Neural progenitor cell (in vitro differentiated cells): ENCODE measurements around the gene HTRA2. TPM values are rescaled to one million over a fixed set of nuclear protein-coding genes. Genes with fewer than 3 reads are reported as not detected.

Source experiments
- DNase-seq: peaks from one replicate; pipeline ENCODE4 v3.0.0-alpha.2; 2016; ENCODE audit warnings: low spot score
- H2AFZ ChIP-seq: fragments of 200-600 bp; sonication (generic); replicated peaks from 2 replicates; pipeline ENCODE4 v1.6.1; 2016; ENCODE audit warnings: antibody characterized with exemption
- H3F3A ChIP-seq: fragments of 200-600 bp; sonication (generic); 2 replicates; pipeline ENCODE4 v1.6.1; 2016; ENCODE audit warnings: antibody characterized with exemption, low read depth
- H3K27ac ChIP-seq: fragments of 200-600 bp; sonication (generic); 2 replicates; pipeline ENCODE4 v1.5.1; 2016; ENCODE audit warnings: mild to moderate bottlenecking
- H3K27me3 ChIP-seq: fragments of 200-600 bp; sonication (generic); 2 replicates; pipeline ENCODE4 v1.6.1; 2016; ENCODE audit warnings: mild to moderate bottlenecking, moderate library complexity
- H3K36me3 ChIP-seq: fragments of 200-600 bp; sonication (generic); 2 replicates; pipeline ENCODE4 v1.5.1; 2016
- H3K4me1 ChIP-seq: fragments of 200-600 bp; sonication (generic); 2 replicates; pipeline ENCODE4 v1.6.1; 2016; ENCODE audit warnings: mixed run types
- H3K4me2 ChIP-seq: fragments of 200-600 bp; sonication (generic); 2 replicates; pipeline ENCODE4 v1.6.1; 2016
- H3K4me3 ChIP-seq: fragments of 200-600 bp; sonication (generic); 2 replicates; pipeline ENCODE4 v1.5.1; 2016
- H3K79me2 ChIP-seq: fragments of 200-600 bp; sonication (generic); 2 replicates; pipeline ENCODE4 v1.6.1; 2016; ENCODE audit warnings: low read depth
- H3K9ac ChIP-seq: fragments of 200-600 bp; sonication (generic); 2 replicates; pipeline ENCODE4 v1.6.1; 2016
- H3K9me3 ChIP-seq: fragments of 200-600 bp; sonication (generic); 2 replicates; pipeline ENCODE4 v1.5.1; 2016; ENCODE audit warnings: low read depth
- H4K20me1 ChIP-seq: fragments of 200-600 bp; sonication (generic); 2 replicates; pipeline ENCODE4 v1.6.1; 2016; ENCODE audit warnings: low read depth
- H3K27ac Mint-ChIP-seq: 3 replicates; pipeline ENCODE4 v1.8.0; 2021; ENCODE audit warnings: mixed read lengths
- H3K27me3 Mint-ChIP-seq: 2 replicates; pipeline ENCODE4 v1.8.0; 2022; ENCODE audit warnings: low read depth, mild to moderate bottlenecking, inconsistent platforms, moderate library complexity, mixed read lengths; ENCODE audit not compliant: insufficient read depth
- H3K36me3 Mint-ChIP-seq: 3 replicates; pipeline ENCODE4 v1.8.0; 2021; ENCODE audit warnings: mixed read lengths
- H3K4me1 Mint-ChIP-seq: 3 replicates; pipeline ENCODE4 v1.8.0; 2021; ENCODE audit warnings: mixed read lengths
- H3K4me3 Mint-ChIP-seq: 3 replicates; pipeline ENCODE4 v1.8.0; 2021; ENCODE audit warnings: mild to moderate bottlenecking, moderate library complexity, mixed read lengths
- H3K9me3 Mint-ChIP-seq: 3 replicates; pipeline ENCODE4 v1.8.0; 2020; ENCODE audit warnings: mixed read lengths
- EZH2 ChIP-seq: fragments of 200-600 bp; sonication (generic); IDR thresholded peaks from 2 replicates; pipeline ENCODE4 v1.6.1; 2017; ENCODE audit warnings: antibody characterized with exemption, mild to moderate bottlenecking, moderate library complexity
- EZH2phosphoT487 ChIP-seq: fragments of 200-600 bp; sonication (generic); IDR thresholded peaks from 2 replicates; pipeline ENCODE4 v1.6.1; 2017; ENCODE audit warnings: antibody characterized with exemption
- total RNA-seq: library from RNA; depleted of rRNA; stranded (reverse); fragments of >200 nt; gene quantifications from 2 replicates; pipeline ENCODE4 v1.2.3, GENCODE V29; 2015; ENCODE audit warnings: low replicate concordance
- TF ChIP-seq, protein P1 (sequence below): fragments of 200-600 bp; sonication (generic); IDR thresholded peaks from 2 replicates; pipeline ENCODE4 v1.5.1; 2017; ENCODE audit warnings: antibody characterized with exemption, mild to moderate bottlenecking

The HTRA2 gene
- total RNA-seq, 1 donor from 2014 or later: 18.5 TPM

DNA sequence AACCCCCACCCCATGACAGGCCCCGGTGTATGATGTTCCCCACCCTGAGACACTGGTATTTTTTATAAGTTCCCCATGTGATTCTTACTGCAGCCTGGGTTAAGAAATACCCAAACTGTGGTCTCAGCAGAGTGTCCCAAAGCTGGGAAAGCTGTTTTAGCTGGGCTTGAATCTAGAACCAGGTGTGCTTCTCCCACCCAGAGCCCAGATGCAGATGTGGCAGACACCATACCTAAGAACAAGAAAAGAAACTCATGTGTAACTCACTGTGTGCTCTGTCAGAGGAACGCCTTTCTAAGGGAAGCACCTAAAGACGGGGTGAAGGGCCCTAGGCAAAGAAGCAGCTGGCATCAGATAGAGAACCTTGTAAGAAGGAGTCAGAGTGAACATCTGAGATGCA, 48.7 kb downstream of the HTRA2 start:
- Histone ChIP-seq H3K4me2 (no peak overlapping the region), H3K79me2 (no peaks in the 10 kb centered on the region), H3K4me3 (no peak overlapping the region), H3K36me3 (no peaks in the 10 kb centered on the region), H3K27ac (no peak overlapping the region), H3K9me3 (no peaks in the 10 kb centered on the region), H3K27me3 (no peaks in the 10 kb centered on the region), H3K4me1 (no peaks in the 10 kb centered on the region), H2AFZ (no peak overlapping the region), H3K9ac (no peak overlapping the region), H4K20me1 (no peaks in the 10 kb centered on the region), H3F3A (no peaks in the 10 kb centered on the region)
- Mint-ChIP-seq H3K27ac (no peak overlapping the region), H3K9me3 (no peaks in the 10 kb centered on the region), H3K27me3 (peaks cover 2% of the 10 kb centered on the region), H3K4me1 (peaks cover 10% of the 10 kb centered on the region), H3K36me3 (no peaks in the 10 kb centered on the region), H3K4me3 (no peak overlapping the region)
- no peak for DNase-seq
- TF ChIP-seq EZH2phosphoT487 (no peak), EZH2 (no peak)
- TF ChIP-seq, protein P1, sequence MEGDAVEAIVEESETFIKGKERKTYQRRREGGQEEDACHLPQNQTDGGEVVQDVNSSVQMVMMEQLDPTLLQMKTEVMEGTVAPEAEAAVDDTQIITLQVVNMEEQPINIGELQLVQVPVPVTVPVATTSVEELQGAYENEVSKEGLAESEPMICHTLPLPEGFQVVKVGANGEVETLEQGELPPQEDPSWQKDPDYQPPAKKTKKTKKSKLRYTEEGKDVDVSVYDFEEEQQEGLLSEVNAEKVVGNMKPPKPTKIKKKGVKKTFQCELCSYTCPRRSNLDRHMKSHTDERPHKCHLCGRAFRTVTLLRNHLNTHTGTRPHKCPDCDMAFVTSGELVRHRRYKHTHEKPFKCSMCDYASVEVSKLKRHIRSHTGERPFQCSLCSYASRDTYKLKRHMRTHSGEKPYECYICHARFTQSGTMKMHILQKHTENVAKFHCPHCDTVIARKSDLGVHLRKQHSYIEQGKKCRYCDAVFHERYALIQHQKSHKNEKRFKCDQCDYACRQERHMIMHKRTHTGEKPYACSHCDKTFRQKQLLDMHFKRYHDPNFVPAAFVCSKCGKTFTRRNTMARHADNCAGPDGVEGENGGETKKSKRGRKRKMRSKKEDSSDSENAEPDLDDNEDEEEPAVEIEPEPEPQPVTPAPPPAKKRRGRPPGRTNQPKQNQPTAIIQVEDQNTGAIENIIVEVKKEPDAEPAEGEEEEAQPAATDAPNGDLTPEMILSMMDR: no peak

DNA sequence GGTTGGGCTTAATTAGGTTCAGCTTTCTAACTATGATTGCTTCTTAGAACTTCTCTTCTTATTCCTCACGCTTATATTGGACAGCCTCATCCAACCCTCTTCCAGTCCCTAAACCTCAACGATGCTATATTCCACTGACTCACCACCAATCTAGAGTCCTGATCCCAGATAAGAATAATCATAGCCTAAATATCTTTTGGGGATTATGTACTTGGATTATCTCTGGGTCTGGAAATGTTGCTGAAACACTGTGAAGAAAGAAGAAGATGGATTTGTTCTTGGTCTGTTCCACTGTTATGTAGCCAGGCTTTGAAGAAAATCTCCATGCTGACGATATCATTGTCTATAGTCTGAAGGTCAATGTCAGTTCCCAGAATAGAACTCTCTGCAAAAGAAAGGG, 51.7 kb downstream of the HTRA2 start:
- no peak overlapping the region for H3K9ac ChIP-seq
- no peaks in the 10 kb centered on the region for H3F3A ChIP-seq
- no peaks in the 10 kb centered on the region for H3K27me3 ChIP-seq
- H3K27ac ChIP-seq: no peak overlapping the region
- H2AFZ ChIP-seq: no peak overlapping the region
- Mint-ChIP-seq H3K27me3 (peaks cover 2% of the 10 kb centered on the region), H3K36me3 (no peaks in the 10 kb centered on the region), H3K4me1 (peaks cover 18% of the 10 kb centered on the region), H3K27ac (no peak overlapping the region), H3K9me3 (no peaks in the 10 kb centered on the region), H3K4me3 (no peak overlapping the region)
- no peaks in the 10 kb centered on the region for H3K4me1 ChIP-seq
- no peak overlapping the region for H3K4me3 ChIP-seq
- H4K20me1 ChIP-seq: no peaks in the 10 kb centered on the region
- TF ChIP-seq, protein P1: no peak
- TF ChIP-seq EZH2phosphoT487: no peak
- no peak for TF ChIP-seq EZH2
- no peak overlapping the region for H3K4me2 ChIP-seq
- H3K9me3 ChIP-seq: no peaks in the 10 kb centered on the region
- no peaks in the 10 kb centered on the region for H3K36me3 ChIP-seq
- no peak for DNase-seq
- no peaks in the 10 kb centered on the region for H3K79me2 ChIP-seq

DNA sequence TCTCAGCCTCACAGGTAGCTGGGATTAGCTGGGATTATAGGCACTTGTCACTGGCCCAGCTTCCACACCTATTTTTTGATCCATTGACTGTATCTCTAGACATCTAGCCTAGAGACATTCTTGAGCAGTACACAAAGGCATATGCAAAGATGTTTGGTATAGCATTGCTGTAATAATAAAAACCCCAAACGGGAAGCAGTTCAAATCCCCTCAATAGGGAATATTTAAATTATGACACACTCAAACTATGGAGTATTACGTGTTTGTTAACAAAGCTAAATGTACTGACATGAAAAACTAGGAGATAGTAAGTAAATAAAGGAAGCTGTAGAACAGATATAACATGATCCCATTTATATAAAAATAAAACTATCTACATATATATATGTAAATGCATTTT, 52.5 kb downstream of the HTRA2 start:
- Histone ChIP-seq H3F3A (no peaks in the 10 kb centered on the region), H3K36me3 (no peaks in the 10 kb centered on the region), H3K27ac (no peak overlapping the region), H3K9ac (no peak overlapping the region), H3K9me3 (no peaks in the 10 kb centered on the region), H3K4me2 (no peak overlapping the region), H3K4me3 (no peak overlapping the region), H4K20me1 (no peaks in the 10 kb centered on the region), H3K79me2 (no peaks in the 10 kb centered on the region), H3K4me1 (no peaks in the 10 kb centered on the region), H3K27me3 (no peaks in the 10 kb centered on the region), H2AFZ (no peak overlapping the region)
- no peak for DNase-seq
- TF ChIP-seq EZH2: no peak
- TF ChIP-seq, protein P1: no peak
- no peak for TF ChIP-seq EZH2phosphoT487
- Mint-ChIP-seq H3K27ac (no peak overlapping the region), H3K36me3 (no peaks in the 10 kb centered on the region), H3K4me1 (peaks cover 18% of the 10 kb centered on the region), H3K4me3 (no peak overlapping the region), H3K27me3 (peaks cover 2% of the 10 kb centered on the region), H3K9me3 (no peaks in the 10 kb centered on the region)

Other genes starting within 250 kb of the HTRA2 start
- gene SLC4A5, start 186.5 kb upstream of the HTRA2 start, total RNA-seq: 1.7 and 2.0 TPM in 2 replicates
- 100 and 134 TPM in 2 replicates for gene DCTN1, start 149.6 kb upstream of the HTRA2 start, total RNA-seq
- gene C2orf81, start 108.3 kb upstream of the HTRA2 start, total RNA-seq: 1.8 and 6.0 TPM in 2 replicates
- 88.1 and 138 TPM in 2 replicates for gene WDR54, start 108.2 kb upstream of the HTRA2 start, total RNA-seq
- 11.4 and 40.0 TPM in 2 replicates for gene RTKN, start 88.0 kb upstream of the HTRA2 start, total RNA-seq
- gene INO80B, start 74.8 kb upstream of the HTRA2 start, total RNA-seq: 8.7 and 15.9 TPM in 2 replicates
- 38.2 and 132 TPM in 2 replicates for gene WBP1, start 71.5 kb upstream of the HTRA2 start, total RNA-seq
- 32.0 and 68.3 TPM in 2 replicates for gene MOGS, start 64.6 kb upstream of the HTRA2 start, total RNA-seq
- 9.8 and 22.5 TPM in 2 replicates for gene MRPL53, start 57.3 kb upstream of the HTRA2 start, total RNA-seq
- 12.0 and 22.3 TPM in 2 replicates for gene CCDC142, start 46.9 kb upstream of the HTRA2 start, total RNA-seq
- 22.6 and 41.1 TPM in 2 replicates for gene TTC31, start 46.9 kb upstream of the HTRA2 start, total RNA-seq
- 0.12 TPM in 1 of 2 replicates, not detected in the other for gene LBX2, start 30.3 kb upstream of the HTRA2 start, total RNA-seq
- gene PCGF1, start 22.2 kb upstream of the HTRA2 start, total RNA-seq: 10.9 and 13.8 TPM in 2 replicates
- not detected in 2 replicates for gene TLX2, start 15.5 kb upstream of the HTRA2 start, total RNA-seq
- 0.11 and 0.71 TPM in 2 replicates for gene DQX1, start 3.7 kb upstream of the HTRA2 start, total RNA-seq
- gene AUP1, start 227 bp upstream of the HTRA2 start, total RNA-seq: 47.9 and 73.7 TPM in 2 replicates
- gene LOXL3, start 24.0 kb downstream of the HTRA2 start, total RNA-seq: 24.2 and 39.1 TPM in 2 replicates
- gene DOK1, start 24.8 kb downstream of the HTRA2 start, total RNA-seq: 3.4 and 13.2 TPM in 2 replicates
- 0.75 and 3.7 TPM in 2 replicates for gene M1AP, start 118.4 kb downstream of the HTRA2 start, total RNA-seq
- 3.5 and 11.3 TPM in 2 replicates for gene SEMA4F, start 124.3 kb downstream of the HTRA2 start, total RNA-seq